HG03095 (cell line): ENCODE results near the gene SNX27.
"Not testable (repeated sequence)": the region's sequence is repeated elsewhere in the genome, so short reads cannot be mapped to it uniquely, and the experiment has no call there.

Experiments
- ATAC-seq: cut with Tn5 transposase; IDR thresholded peaks from one replicate; pipeline ENCODE4 v1.9.1; 2021; ENCODE audit warnings: moderate library complexity; ENCODE audit not compliant: unreplicated experiment

SNX27 gene

GRCh38 chr1:151602550-151602949 lies 9.3 kb upstream of the SNX27 start:
- ATAC-seq: not testable (repeated sequence)

GRCh38 chr1:151604291-151604690 lies 7.6 kb upstream of the SNX27 start:
- no peak for ATAC-seq

DNA sequence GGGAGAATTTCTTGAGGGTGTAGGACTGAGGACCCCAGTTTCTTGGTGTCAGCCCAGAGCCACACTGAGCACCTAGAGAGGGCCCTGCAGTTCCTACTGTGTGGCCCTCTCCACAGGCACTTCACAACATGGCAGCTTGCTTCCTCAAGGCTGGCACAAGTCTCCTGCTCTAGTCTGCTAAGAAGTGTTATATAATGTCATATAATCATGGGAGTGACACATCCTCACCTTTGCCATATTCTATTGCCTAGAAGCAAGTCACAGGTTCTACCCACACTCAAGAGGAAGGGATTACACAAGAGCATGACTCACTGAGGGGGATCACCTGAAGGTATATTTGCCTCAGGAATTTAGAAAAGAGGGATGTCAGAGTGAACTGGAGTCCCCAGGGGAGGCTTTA lies 5.5 kb upstream of the SNX27 start:
- ATAC-seq: no peak

- no peak for ATAC-seq
These were observed 5.0 kb upstream of the SNX27 start for GRCh38 chr1:151606857-151607256.

DNA sequence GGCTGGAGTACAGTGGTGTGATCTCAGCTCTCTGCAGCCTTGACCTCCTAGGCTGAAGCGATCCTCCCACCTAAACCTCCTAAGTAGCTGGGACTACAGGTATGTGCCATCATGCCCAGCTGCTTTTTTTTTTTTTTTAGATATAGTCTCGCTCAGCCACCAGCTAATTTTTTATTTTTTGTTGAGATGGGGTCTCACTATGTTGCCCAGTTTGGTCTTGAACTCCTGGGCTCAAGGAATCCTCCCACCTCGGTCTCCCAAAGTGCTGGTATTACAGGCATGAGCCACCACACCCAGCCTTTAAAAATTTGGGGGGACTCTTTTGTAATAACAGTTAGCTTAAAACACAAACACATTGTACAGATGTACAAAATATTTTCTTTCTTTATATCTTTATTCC lies 1.7 kb upstream of the SNX27 start:
- no peak for ATAC-seq

- no peak for ATAC-seq
These were observed 511 bp upstream of the SNX27 start for GRCh38 chr1:151611288-151611790.

DNA sequence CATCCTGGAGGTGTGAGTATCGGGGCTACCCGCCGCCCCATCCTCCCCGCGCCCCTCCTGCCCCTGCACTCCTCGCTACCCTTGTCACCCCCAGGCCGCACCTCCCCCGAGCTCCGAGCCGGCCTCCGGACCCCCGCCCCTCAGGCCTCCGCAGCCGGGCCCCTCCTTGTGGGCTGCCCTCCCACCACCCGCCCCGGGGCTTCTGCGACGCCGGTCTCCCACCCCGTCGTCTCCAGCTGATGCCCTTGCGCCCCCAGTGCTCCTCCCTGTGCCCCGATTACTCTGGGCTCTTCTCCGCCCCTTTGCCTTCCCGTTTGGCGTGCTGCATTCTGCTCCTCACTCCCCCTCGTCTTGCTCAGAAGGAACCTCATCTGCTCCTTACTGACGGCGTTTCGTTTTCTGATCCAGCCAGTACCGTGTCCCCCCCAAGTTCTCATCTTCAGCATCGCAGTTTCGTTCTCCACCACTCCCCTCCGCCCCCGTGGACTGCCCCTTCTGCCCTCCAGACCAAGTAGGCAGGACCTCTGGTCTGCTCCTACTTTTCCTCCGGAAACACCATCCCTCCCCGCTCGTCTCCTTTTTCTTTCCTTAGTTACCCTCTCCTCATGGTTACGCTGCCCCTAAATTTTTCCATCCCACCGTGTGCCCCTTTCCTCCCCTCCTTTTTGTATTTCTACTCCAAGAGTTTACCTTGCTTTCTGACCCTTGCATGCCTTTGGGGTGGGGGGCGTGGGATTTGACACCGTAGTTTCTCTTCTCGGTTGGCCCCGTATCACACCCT lies 841 bp downstream of the SNX27 start:
- ATAC-seq: no peak

DNA sequence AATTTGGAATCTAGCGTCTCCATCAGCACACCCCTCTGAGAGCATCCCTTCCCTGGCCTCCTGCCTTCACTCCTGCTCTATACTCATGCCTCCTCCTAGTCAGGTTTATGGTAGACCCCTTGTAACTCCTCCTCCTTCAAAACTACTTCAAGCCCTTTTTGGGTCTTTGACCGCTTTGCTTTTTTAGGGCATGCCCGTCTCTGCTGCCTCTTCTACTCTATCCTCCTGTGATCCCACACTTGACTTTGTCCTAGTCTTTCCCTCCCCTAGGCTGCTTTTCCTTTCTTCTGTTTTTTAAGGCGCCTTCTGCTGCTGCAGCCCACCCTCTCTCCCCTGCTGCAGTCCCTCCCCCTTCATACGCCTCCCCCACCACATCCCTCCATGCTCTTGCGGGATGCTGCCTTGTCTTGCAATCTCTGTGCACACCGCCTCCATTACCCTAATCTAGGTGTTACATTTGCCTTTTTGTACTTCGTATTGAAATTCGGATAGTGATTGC lies 1.5 kb downstream of the SNX27 start:
- ATAC-seq: no peak

DNA sequence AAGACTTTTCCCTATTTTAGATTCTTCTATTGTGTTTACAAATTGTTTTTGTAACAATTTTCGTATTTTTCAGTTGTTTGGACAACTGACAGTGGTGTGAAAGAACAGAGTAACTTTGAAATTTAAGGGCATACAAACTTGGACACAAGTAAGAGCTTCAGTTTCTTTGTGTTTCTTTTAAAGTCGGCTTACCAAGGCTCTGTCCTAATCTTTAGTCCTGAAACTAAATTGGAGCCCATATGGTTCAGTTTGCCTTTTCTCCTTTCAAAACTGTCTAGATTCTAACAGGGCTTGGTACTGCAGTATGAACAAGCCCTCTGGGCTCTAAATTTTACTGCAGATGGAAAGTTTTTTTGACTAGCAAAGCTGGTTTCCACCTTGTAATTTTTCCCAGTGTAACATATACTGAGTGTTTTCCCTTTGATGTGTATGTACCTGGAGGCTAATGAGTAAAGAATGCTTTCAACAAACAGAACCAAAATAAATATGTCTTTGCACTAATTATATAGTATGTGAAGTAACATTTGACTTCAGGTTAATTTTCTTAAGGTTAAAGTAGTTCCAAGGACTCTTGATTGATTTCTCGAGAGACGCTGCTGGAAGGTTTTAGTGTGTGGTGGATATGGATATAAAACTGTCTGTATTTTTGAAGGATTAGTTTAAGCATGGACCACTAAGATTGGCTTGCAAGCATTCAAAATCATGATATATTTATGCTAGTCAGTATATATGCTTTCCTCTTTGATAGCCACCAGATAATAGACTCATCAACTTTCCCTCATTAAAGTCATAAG lies 4.1 kb downstream of the SNX27 start:
- ATAC-seq: no peak

DNA sequence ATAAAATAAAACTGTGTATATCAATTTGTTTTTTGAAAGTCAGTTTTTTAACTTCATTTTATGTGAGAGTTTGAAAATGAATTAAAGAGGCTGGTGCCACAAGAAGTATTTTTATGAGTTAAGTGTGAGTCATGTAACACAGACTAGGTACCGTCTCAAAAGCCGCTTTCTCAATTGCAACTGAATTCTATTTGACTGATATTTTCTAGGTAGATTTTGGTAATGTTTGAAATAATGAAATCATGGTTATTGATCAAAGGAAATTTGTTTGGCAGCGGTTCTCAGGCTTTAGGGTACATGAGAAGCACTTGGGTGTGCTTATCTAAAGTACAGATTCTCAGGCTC lies 4.6 kb downstream of the SNX27 start:
- no peak for ATAC-seq

DNA sequence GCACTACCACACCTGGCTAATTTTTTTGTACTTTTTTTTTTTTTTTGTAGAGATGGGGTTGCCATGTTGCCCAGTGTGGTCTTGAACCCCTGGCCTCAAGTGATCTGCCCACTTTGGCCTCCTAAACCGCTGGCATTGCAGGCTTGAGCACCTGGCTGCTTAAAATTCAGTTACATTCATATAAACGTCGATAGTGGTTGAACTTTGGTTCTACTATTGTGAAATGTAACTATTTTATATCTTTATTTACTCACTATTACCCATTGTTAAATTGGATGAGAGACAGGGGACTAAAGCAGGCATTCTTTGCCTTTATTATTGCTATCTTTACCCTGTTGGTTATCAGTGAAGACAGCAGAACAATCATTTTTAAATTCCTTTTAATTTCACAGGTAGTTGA lies 6.2 kb downstream of the SNX27 start:
- no peak for ATAC-seq

GRCh38 chr1:151618470-151618869 lies 6.6 kb downstream of the SNX27 start:
- ATAC-seq: no peak

GRCh38 chr1:151618996-151619395 lies 7.1 kb downstream of the SNX27 start:
- ATAC-seq: not testable (repeated sequence)

GRCh38 chr1:151619489-151620093 lies 7.7 kb downstream of the SNX27 start:
- no peak for ATAC-seq

DNA sequence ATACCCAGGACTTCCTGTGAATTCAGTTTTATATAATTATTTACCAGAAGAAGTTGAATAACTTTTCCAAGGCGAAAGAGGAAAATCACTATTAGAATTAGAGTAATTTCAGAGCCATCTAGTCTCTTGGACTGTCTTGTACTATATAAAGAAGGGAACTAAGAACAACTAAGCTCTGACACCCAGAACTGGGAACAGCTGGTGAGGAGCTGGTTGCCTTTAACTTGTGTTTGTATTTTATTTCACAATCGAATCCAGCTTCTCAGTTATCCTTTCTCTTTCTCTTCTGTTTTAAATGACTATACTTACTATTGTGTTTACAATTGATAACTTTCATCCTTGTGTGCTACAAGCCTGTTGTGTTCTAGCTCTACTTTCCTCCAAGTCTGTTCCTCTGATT lies 8.4 kb downstream of the SNX27 start:
- ATAC-seq: no peak

DNA sequence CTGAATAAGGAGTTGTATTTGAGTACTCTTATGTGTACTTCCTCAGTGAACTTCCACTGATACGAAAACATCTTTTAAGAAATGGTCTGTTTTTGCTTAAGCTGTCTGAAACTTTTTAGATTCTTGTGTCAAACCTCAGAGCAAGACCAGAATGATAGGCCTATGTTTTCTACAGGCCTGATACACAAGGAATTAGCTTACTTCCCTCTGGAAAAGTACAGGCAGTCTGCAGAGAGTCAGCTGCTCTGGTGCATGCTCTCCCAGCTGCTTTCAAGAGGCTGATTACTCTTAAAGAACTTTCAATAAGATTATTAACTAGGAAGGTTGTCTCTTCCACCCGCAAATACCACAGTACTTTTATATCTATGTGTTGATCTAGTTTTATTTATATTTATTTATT lies 9.5 kb downstream of the SNX27 start:
- ATAC-seq: no peak

DNA sequence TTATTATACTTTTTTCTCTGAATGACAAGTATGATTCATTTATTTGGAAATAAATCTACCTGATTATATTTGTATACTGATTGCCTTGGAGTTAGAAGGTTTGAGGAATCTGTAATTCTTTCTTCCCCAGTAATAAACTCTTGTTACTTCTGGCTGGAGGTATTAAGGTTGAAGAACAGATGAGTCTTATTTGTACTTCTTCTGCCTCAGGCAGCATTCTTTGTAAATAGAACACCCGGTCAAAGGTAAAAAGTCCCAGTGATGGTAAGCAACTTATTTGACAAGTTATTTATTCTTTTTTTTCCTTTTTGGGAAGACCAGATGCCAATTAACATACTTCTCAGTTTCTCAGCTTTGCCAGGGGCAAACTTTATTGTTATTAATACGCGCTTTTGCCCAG lies 12.9 kb downstream of the SNX27 start:
- ATAC-seq: no peak

GRCh38 chr1:151626740-151627334 lies 15.0 kb downstream of the SNX27 start:
- ATAC-seq: no peak

DNA sequence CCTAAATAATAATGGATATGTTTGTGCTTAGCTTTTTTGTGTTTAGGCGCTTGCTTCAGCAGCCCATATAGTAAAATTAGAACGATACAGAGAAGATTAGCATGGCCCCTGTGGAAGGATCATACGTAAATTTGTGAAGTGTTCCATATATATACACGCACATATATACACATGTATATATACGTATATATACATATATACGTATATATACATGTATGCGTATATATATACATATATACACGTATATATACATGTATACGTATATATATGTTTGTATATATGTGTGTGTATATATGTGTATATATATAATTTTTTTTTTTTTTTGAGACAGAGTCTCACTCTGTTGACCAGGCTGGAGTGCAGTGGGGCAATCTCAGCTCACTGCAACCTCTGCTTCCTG lies 17.4 kb downstream of the SNX27 start:
- ATAC-seq: no peak

- ATAC-seq: no peak
These were observed 23.7 kb downstream of the SNX27 start for GRCh38 chr1:151635479-151636072.
